Heart left ventricle (tissue), 16 donors: ENCODE results near the gene RRP9. TPM values are rescaled to one million over a fixed set of nuclear protein-coding genes. Genes with fewer than 3 reads are reported as not detected.
"Not testable (repeated sequence)": the region's sequence is repeated elsewhere in the genome, so short reads cannot be mapped to it uniquely, and the experiment has no call there.

Source experiments
- ATAC-seq, 4 donors: fragments of 200-7000 bp; cut with Tn5 transposase; one replicate each; pipeline ENCODE4 v1.9.1; 2020 to 2022; ENCODE audit warnings: moderate library complexity in 4 of 4, mild to moderate bottlenecking in 3 of 4, moderate number of reproducible peaks in 1 of 4
- DNase-seq, 5 donors: peaks; one replicate each; pipeline ENCODE4 v3.0.0-alpha.2; 2020
- H3K27ac ChIP-seq, 12 donors: fragments of 200-600 bp; sonication (generic) in 4 of 12; one replicate each; pipeline versions ENCODE4 v1.5.0 to v1.8.0; 2016 to 2022; ENCODE audit warnings: mild to moderate bottlenecking in 2 of 12
- H3K27me3 ChIP-seq, 9 donors: fragments of 200-600 bp; sonication (generic) in 2 of 9; one replicate each; pipeline versions ENCODE4 v1.5.1 to v1.8.0; 2016 to 2022; ENCODE audit warnings: mild to moderate bottlenecking in 3 of 9
- H3K36me3 ChIP-seq, 9 donors: fragments of 200-600 bp; sonication (generic) in 2 of 9; one replicate each; pipeline versions ENCODE4 v1.5.0 to v1.8.0; 2018 to 2022; ENCODE audit warnings: mild to moderate bottlenecking in 2 of 9
- H3K4me1 ChIP-seq, 12 donors: fragments of 200-600 bp; sonication (generic) in 4 of 12; one replicate each; pipeline versions ENCODE4 v1.5.0 to v1.8.0; 2016 to 2022; ENCODE audit warnings: mild to moderate bottlenecking in 3 of 12
- H3K4me3 ChIP-seq, 12 donors: fragments of 200-600 bp; sonication (generic) in 4 of 12; one replicate each; pipeline versions ENCODE4 v1.5.0 to v1.8.0; 2017 to 2022; ENCODE audit warnings: mild to moderate bottlenecking in 9 of 12, moderate library complexity in 4 of 12
- H3K9me3 ChIP-seq, 12 donors: fragments of 200-600 bp; sonication (generic) in 4 of 12; one replicate each; pipeline versions ENCODE4 v1.5.0 to v1.8.0; 2016 to 2022; ENCODE audit warnings: mild to moderate bottlenecking in 1 of 12
- POLR2A ChIP-seq, 2 donors: fragments of 450-650 bp; IDR thresholded peaks; one replicate each; pipeline ENCODE4 v1.6.1; 2017; ENCODE audit warnings: antibody characterized with exemption in 2 of 2, mild to moderate bottlenecking in 2 of 2, moderate library complexity in 2 of 2
- WGBS, 4 donors: extraction: QIAGEN DNeasy Blood & Tissue Kit in 2 of 4; methylation state at CpG; one replicate each; pipeline versions ENCODE4 v1.1.5 to v1.1.7; 2013 to 2018; 5-methylcytosine and 5-hydroxymethylcytosine counted together
- intact Hi-C, 10 donors: fragments of 100-400 bp; cut with DNase I; formaldehyde crosslinking; loops; one replicate each; pipeline versions ENCODE4 v1.11.1 to v1.14.2; 2022
- polyA plus RNA-seq, 2 donors: library from polyadenylated mRNA; stranded (reverse); fragments of 200-250 nt; gene quantifications; one replicate each; pipeline ENCODE4 v1.2.3, GENCODE V29; 2013
- total RNA-seq, 9 donors: library from RNA; depleted of rRNA in 2 of 9; stranded (reverse); fragments of >200 nt in 2 of 9; fragmentation: NEBNext Ultra II Directional in 3 of 9; extraction: Animal tissue kit (Norgen Biotek cat#: 25700) in 3 of 9; gene quantifications; one replicate each; pipeline versions ENCODE4 v1.1.0 to v1.2.4, GENCODE V29; 2016 to 2023
- TF ChIP-seq, protein P1 (sequence below), 12 donors: fragments of 200-600 bp; sonication (generic) in 4 of 12; IDR thresholded peaks; one replicate each; pipeline versions ENCODE4 v1.5.0 to v1.8.0; 2018 to 2022; ENCODE audit warnings: antibody characterized with exemption in 12 of 12, mild to moderate bottlenecking in 5 of 12
- donor health status: ischemic (EF 13 %, LVEDD 7.1; RV severe dilation, severe dysfunction).
- donor health status: healthy with polysubstance abuse.
- donor health status: DM: no; HTN: yes; CAD: no.
- donor health status: DM: no; HTN: no; CAD: no.
- donor health status: ischemic (EF 25% LVEDD 6.9; RV normal size, moderate dysfunction).
- donor health status: ischemic (EF 25% LVEDD 5.7; RV mildly dilated, moderate dysfunction).
- donor health status: healthy.
- donor health status: DM: yes; HTN: yes; CAD: no.
- donor health status: ischemic (EF 35%, LVEDD 5.7; RV mildly dilated, moderate dysfunction).
- donor health status: nonischemic (EF 11% LVEDD 7.7; RV severe dilation, severe dysfunction).
- donor health status: DM: yes; HTN: yes; CAD: no.
- donor health status: PGD.
- donor health status: ischemic (EF 29% LVEDD 5.4; RV normal size, mild dysfunction).
- donor health status: nonischemic (EF 23%, LVEDD 6.1; RV moderate dilation, normal function).

RRP9 gene
- total and polyA plus RNA-seq, 11 donors, result 6.1 to 30.8 (median 10.8) TPM

DNA sequence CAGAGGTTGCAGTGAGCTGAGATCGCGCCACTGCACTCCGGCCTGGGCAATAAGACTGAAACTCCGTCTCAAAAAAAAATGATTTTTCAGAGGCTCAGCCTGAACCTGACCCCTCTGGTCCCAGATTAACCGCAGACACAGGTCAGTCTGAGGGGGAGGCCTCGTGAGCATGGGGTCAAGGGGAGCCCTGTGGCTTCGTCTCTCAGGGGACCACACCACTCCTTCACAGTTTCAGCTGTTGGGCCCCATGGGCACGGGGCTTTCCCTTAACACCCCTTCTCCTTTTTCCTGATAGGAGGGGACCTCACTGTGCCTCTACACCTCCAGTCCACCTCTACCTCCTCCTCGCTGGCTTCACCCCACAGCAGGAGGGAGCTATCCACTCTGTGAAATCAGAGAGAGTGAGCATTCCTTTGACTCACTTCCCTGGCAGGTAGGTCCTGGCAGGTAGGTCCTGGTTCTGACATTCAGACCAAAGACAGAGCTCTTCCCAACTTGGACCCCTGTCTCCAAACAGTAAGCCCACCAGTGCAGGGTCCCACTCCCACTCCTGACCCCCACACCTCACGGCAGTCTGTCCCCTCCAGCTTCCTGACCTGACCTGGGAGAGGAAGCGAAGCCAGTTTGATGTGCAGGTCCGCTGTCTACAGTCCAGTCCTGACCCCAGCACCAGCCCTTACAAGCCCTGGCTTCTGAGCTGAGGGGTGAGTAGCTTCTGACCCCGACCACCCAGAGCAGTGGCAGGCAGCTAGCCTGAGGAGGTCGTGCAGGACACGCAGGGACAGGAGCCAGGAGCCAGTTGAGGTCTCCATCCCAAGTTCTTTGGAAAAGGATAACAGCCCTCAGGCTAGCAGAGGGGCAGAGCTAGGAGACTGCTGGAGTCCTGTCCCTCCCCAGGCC is 9.0 kb downstream of the RRP9 start:
- ATAC-seq, result no peak
- H3K36me3 ChIP-seq, result peaks cover 0 to 55% (median 44%) of the 10 kb centered on the region in 9 donors
- H3K27me3 ChIP-seq, result no peaks in the 10 kb centered on the region
- H3K4me1 ChIP-seq, result no peaks in the 10 kb centered on the region
- DNase-seq, result no peak
- intact Hi-C loops, result no loop called here
- H3K27ac ChIP-seq, result no peak overlapping the region
- no peaks in the 10 kb centered on the region for H3K9me3 ChIP-seq
- WGBS, 4 donors, result 93 to 95% (median 94%) methylated on average over 13 to 15 of the region's 15 CpGs
- no peak overlapping the region for H3K4me3 ChIP-seq
- TF ChIP-seq, protein P1, sequence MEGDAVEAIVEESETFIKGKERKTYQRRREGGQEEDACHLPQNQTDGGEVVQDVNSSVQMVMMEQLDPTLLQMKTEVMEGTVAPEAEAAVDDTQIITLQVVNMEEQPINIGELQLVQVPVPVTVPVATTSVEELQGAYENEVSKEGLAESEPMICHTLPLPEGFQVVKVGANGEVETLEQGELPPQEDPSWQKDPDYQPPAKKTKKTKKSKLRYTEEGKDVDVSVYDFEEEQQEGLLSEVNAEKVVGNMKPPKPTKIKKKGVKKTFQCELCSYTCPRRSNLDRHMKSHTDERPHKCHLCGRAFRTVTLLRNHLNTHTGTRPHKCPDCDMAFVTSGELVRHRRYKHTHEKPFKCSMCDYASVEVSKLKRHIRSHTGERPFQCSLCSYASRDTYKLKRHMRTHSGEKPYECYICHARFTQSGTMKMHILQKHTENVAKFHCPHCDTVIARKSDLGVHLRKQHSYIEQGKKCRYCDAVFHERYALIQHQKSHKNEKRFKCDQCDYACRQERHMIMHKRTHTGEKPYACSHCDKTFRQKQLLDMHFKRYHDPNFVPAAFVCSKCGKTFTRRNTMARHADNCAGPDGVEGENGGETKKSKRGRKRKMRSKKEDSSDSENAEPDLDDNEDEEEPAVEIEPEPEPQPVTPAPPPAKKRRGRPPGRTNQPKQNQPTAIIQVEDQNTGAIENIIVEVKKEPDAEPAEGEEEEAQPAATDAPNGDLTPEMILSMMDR (IDR thresholded peaks at IDR 0.05), result no peak
- no peak for TF ChIP-seq POLR2A (IDR thresholded peaks at IDR 0.05)

DNA sequence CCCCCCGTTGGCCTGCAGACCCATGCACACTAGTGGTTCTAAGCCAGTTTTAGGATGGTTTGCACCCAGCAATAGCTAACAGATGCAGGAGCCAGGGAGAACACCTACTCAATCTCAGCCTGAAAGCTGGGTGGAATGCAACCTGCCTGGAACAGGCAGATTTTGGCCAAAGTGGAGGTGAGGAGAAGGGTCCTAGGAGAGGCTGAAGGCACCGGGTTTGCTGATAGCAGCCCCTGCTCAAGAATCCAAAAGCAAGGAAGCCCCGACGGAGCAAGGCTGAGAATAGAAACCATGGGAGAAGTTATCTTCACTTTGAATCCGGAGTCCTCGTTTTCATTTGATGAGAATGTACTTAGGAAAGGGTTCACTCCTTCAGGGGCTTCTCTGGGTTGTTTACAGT is 9.9 kb downstream of the RRP9 start:
- intact Hi-C loops, result no loop called here
- TF ChIP-seq, protein P1 (IDR thresholded peaks at IDR 0.05), result no peak
- TF ChIP-seq POLR2A (IDR thresholded peaks at IDR 0.05), result no peak
- DNase-seq (no peak), ATAC-seq (no peak)
- no peak overlapping the region for H3K27ac ChIP-seq
- H3K9me3 ChIP-seq, result no peaks in the 10 kb centered on the region
- no peak overlapping the region for H3K4me3 ChIP-seq
- peaks cover 0 to 46% (median 36%) of the 10 kb centered on the region in 9 donors for H3K36me3 ChIP-seq
- 88 to 94% (median 92%) methylated on average over 6 of the region's 6 CpGs for WGBS, 4 donors
- no peaks in the 10 kb centered on the region for H3K27me3 ChIP-seq
- H3K4me1 ChIP-seq, result no peaks in the 10 kb centered on the region

DNA sequence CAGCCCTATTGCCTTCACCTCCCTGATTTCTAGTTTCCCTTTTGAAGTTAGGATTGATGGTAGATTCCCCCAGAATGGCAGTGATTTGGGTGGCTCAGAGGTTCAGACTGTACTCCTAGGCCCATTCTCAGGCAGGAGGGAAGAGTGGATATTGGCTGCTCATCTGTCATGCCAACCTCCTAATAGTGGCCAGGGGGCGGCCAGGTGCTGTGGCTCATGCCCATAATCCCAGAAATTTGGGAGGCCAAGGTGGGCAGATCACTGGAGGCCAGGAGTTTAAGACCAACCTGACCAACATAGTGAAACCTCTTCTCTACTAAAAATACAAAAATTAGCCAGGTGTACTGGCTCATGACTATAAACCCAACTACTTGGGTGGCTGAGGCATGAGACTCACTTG is 11.3 kb downstream of the RRP9 start:
- H3K27me3 ChIP-seq, result no peaks in the 10 kb centered on the region
- no peak overlapping the region for H3K4me3 ChIP-seq
- H3K9me3 ChIP-seq, result no peaks in the 10 kb centered on the region
- TF ChIP-seq, protein P1 (IDR thresholded peaks at IDR 0.05), result no peak
- no peak for TF ChIP-seq POLR2A (IDR thresholded peaks at IDR 0.05)
- H3K4me1 ChIP-seq, result no peaks in the 10 kb centered on the region
- DNase-seq (no peak), ATAC-seq (no peak)
- intact Hi-C loops, result no loop called here
- peaks cover 0 to 33% (median 23%) of the 10 kb centered on the region in 9 donors for H3K36me3 ChIP-seq
- H3K27ac ChIP-seq, result no peak overlapping the region
- WGBS, 4 donors, result 98 to 100% (median 100%) methylated on average over 1 of the region's 1 CpG

DNA sequence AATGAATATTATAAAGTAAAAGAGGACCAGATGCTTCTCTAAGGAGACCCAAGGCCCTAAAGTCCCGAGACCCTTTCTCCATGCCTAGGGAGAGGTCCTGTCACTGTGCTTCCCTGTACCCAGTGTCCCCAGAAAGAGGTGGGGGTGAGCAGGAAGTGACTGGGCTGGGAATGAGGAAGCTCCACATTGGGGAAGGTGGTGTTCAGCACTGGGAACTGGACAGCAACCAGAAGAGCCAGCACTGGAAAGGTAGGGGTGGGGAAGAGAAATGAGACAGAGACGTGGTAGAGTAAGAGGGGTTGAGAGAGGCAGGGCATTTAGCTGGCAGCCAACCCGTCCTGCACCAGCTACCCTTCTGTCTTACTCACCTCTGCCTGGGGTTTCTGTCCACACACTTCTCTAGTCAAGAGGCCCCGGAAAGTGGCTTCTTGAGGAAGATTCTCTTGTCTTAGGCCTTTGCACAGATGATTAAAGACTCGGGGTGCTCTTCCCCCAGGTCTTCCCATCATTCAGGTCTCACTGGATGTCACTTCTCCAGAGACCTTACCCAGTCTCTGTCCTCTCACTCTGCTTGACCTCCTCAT is 12.2 kb downstream of the RRP9 start:
- ATAC-seq (peak in 1 of 4 donors; percentile 8), DNase-seq (no peak)
- 68 to 78% (median 76%) methylated on average over 5 of the region's 5 CpGs for WGBS, 4 donors
- Histone ChIP-seq H3K36me3 (peaks cover 0 to 23% (median 14%) of the 10 kb centered on the region in 9 donors), H3K27ac (no peak overlapping the region), H3K9me3 (no peaks in the 10 kb centered on the region), H3K4me1 (no peaks in the 10 kb centered on the region), H3K4me3 (no peak overlapping the region), H3K27me3 (no peaks in the 10 kb centered on the region)
- intact Hi-C loops, result no loop called here
- TF ChIP-seq POLR2A (IDR thresholded peaks at IDR 0.05), result no peak
- TF ChIP-seq, protein P1 (IDR thresholded peaks at IDR 0.05), result no peak

DNA sequence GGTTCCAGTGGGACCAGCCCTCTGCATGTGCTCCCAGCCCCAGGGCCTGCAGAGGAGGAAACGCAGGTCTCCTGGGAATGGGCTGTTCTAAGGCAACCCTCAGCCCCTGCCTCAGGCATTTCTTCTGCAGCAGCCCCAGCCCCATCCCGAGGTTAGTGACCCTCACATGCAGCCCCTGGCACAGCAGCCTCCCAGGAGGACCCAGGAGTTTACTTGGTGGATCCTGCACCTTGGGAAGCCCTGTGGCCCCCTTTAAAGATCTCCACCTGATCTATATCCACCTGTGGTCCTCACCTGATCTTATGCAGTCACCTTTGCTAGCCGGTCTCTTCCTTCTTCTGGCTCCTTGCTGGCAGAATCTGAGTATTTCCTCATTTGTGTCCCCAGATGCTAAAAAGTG is 12.7 kb downstream of the RRP9 start:
- ATAC-seq, intact Hi-C loops, H3K4me1 ChIP-seq, DNase-seq, H3K9me3 ChIP-seq, H3K4me3 ChIP-seq, H3K27me3 ChIP-seq, H3K27ac ChIP-seq: not testable (repeated sequence)
- H3K36me3 ChIP-seq, result peaks cover 0 to 18% (median 9%) of the 10 kb centered on the region in 9 donors
- 79 to 93% (median 88%) methylated on average over 2 to 3 of the region's 3 CpGs for WGBS, 4 donors
